Stimulated activated CD4-positive, alpha-beta T cell treated with anti-CD3 and anti-CD28 coated beads, TNF-alpha, amount 100 ng/mL, for 4 hours (primary cell): ENCODE results near the gene BIN1.

Experiments
- DNase-seq, 3 experiments: peaks; one replicate each; pipeline ENCODE4 v3.0.0-alpha.2; 2020; ENCODE audit warnings: low read depth in 3 of 3

BIN1 gene

GRCh38 chr2:127075821-127076220 lies 31.1 kb downstream of the BIN1 start:
- no peak for DNase-seq

DNA sequence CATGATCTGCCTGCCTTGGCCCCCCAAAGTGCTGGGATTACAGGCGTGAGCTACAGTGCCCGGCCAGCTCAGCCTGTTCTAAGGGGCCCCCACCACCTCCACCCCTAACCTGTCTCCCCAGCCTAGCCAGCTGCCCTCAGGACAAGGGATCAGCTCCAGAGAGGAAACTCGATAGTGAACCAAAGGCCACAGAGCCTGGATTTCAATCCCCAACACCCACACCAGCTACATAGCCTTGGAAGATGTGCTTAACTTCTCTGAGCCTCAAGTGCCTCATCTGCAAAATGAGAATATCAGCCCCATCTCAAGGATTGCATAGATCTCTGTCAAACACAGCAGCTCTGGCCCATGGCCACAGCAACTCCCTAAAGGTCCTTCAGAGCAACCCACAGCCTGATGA lies 32.0 kb downstream of the BIN1 start:
- no peak for DNase-seq

- no peak for DNase-seq
These were observed 32.6 kb downstream of the BIN1 start for GRCh38 chr2:127074358-127074757.

DNA sequence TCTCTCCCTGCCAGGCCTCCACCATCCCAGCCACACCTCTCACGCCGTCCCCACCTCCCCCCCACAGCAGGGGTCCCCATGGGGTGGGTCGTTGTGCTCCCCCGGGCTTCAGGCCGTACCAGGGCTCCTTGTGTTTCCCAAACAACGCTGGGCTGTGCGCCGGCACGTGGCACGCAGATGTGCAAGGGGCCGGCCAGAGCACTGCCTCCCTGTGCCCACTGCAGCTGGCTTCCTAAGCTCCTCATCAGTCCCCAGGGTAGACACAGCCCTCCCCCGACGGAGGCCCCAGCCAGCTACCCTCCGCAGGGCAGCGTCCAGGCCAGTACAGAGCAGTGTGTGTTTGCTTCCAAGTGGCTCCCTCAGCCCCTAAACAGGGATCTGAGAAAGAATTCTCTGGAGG lies 34.0 kb downstream of the BIN1 start:
- no peak for DNase-seq

GRCh38 chr2:127072396-127072795 lies 34.6 kb downstream of the BIN1 start:
- no peak for DNase-seq

DNA sequence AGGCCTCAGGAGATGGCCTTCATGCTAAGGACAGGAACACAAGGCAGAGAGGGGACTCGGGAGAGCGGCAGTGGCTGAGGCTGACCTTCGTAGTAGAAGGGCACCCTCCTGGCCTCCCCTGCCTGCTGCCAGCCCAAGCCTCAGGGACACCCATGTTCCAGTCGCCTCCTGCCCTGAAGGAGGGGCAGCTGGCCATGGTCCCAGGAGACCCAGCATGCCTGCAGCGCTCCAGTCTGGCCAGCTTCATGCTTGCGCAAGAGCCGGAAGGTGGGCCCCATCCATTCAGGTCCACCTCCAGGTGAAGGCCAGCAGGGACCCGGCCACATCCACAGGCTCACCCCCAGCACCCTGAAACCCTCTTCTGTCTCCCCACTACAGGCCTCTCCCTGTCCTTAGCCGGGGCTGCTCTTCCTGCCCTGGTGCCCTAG lies 35.0 kb downstream of the BIN1 start:
- no peak for DNase-seq

DNA sequence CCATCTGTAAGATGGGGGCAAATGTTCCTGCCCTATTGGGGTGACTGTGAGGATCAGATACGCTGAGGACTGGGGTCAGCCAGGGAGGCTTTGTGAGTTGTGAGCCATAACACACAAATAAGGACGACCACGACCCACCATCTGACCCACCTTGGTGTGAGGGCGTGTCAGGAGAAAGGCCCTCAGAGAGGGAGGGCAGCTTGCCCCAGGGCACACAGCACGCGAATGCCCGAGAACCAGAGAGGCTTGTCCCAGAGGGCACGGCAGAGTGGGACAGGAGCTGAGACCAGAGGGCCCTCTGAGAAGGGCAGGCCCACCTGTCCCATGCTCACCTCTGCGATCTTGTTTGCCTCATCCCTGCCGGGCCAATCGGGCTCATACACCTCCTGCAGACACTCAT lies 36.7 kb downstream of the BIN1 start:
- DNase-seq = no peak

- DNase-seq = no peak
These were observed 37.4 kb downstream of the BIN1 start for GRCh38 chr2:127069536-127069935.

DNA sequence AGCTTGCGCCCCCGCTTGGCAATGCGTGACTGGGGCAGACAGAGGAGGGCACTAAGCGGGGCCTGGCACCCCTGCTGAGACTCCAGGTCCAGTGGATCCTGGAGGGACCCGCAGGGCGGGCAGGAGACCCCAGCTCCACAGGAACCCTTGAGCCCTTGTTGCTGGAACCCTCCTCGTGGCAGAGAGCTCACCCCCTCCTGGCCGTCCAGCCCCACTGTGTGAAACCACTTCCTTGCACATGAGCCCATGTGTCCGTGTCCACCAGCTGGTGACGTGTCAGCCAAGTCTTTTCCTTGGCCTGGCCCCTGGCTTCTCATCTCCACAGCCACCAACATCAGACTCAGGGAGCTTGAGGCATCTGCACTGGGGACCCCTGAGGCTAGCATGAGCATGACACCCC lies 38.0 kb downstream of the BIN1 start:
- DNase-seq = no peak

DNA sequence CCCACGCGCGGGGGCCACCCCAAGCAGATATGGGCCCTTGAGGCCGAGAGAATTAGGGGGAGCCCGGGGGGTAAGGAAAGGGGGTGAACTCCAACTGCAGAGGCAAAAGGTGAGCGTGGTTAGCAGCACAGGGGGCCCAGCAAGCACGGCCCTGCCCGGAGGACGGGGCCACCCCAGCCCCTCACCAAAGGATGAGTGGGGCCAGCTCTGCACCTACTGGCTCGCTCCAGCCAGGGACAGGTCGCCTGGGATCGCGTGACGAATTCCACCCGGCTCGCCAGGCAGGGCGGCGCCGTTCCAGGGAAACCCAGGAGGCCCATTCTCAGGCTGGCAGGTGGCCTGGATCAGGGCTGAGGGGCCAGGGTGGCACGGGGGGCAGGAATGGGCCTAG lies 38.6 kb downstream of the BIN1 start:
- DNase-seq = no peak

DNA sequence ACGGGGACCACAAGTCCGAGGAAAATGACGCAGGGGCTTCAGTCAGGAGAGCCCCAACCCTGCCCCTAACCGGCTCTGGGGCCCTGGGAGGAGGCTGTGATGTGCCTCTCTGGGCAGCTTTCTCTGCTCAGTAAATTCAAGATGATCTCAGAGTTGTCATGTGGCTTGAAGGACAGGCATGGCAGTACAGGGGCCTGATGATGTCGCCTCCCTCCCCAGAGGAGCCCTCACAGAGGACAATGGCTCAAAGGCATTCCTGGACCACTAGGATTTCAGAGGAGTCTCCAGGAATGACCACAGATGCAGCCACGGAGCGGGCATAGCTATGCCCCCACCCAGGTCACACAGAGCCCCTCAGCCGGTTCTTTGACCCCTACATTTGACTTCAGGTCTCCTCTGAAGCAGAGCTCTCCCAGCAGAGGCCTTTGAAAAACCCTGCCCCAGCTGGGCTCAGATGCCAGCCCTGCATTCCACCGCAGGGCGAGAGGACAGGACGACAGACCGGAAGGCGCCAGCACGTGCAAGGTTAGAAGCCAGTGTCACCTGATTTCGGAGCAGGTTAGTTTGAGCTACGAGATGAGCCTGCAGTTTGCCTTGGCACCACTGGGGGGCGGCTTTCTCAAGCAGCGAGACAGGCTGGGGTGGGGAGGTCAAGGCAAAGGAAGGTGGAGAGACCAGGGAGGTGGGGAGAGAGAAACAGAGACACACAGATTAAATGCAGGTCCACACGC lies 39.2 kb downstream of the BIN1 start:
- peak; percentile 42 to 49 (median 47) for DNase-seq

DNA sequence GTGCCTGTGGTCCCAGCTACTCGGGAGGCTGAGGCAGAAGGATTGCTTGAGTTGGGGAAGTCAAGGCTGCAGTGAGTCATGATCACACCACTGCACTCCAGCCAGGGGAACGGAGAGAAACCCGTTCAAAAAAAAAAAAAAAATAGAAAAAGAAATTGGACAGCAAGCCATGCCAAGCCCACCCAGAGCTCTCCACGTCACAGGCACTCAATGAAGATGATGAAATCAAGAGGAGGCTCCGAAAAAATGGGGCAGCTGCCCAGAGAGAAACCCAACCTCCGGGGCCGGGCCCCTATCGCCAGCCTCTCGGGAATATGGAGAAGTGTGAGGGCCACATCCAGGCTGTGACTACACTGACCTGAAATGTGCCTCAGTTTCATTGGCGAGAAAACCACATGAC lies 40.0 kb downstream of the BIN1 start:
- DNase-seq = no peak

- DNase-seq = no peak
These were observed 41.0 kb downstream of the BIN1 start for GRCh38 chr2:127065940-127066318.

GRCh38 chr2:127065299-127065939 lies 41.5 kb downstream of the BIN1 start:
- DNase-seq = no peak

DNA sequence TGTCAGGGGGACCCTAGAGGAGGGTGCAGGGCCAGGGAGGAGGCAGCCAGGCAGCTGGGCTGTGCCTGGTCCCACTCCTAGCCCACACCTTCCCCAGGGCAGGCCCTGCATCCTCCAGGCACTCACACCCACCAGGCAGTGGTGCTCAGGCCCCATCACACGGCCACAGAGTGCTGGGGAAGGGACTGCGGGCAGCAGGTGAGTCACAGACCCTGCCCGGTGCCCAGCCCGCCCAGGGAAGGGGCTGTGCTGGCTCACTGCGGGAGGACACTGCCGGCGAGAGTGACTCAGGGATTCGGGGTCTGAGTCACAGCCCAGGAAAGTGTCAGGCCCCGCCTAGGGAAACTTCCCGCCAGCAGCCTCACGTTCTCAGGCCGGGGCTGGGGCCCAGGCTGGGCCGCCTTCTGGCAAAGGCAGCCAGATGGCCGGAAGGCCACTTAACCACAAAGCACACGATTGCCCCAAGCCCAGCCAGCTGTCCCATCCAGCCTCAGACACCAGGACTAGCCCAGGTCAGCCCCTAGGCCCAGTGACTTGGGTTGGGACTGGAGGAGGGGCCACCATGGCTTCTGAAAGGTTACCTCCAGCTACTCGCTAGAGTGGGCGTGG lies 42.2 kb downstream of the BIN1 start:
- peak; percentile 45 to 47 (median 45) for DNase-seq

DNA sequence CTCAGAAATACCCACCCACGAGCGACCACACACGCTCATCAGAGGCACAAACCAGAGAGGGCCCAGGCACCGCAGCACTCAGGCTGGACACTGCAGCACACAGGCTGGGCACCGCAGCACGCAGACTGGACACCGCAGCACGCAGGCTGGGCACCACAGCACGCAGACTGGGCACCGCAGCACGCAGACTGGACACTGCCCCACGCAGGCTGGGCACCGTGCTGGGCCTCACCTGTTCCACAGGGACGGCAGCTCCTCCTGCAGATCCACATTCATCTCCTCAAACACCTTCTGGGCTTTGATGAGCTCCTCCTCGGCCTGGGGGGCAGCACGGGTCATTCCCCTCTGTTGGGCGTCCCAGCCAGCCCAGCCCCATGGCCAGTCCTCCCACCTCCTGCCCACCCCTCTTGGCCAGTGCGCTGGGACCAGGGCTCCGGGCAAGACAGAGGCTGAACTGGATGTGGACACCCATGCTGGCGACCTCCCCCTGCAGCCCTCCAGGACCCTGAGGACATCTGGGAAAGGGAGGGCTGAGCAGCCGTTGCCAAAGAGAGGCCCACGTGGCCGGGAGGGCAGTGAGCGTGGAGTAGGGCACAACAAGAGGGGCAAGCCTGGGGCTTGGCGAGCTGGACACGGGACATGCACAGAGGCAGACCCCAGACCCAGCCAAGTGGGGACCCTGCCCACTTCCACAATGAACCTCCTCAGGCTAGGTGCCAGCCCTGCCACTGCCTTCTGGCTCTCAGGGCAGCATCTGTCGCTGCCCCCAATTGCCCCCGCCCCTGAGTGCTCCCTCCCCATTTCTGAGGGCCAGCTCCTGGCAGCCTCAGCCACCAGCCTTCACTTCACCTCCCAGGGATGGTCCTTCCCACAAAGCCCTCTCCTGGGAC lies 43.0 kb downstream of the BIN1 start:
- no peak for DNase-seq

GRCh38 chr2:127061375-127062273 lies 45.3 kb downstream of the BIN1 start:
- DNase-seq = no peak

- no peak for DNase-seq
These were observed 46.5 kb downstream of the BIN1 start for GRCh38 chr2:127060264-127060945.

DNA sequence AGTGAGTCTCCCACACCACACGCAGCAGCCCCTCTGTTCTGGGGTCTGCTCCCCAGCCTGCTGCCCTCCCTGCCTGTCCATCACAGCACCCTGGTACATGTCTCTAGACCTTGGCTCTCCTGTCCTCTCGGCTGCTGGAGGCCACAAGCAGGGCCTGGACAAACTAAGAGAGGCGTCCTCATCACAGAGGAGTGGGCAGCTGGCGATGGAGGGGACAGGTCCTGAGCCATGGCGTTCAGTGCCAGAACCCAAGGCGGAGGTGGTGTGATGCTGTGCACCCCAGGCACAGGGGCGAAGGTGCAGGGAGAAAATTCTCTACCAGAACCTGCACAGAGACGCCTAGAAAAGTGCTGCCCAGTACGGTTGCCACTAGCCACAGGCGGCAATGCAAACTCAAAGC lies 47.4 kb downstream of the BIN1 start:
- DNase-seq = no peak

DNA sequence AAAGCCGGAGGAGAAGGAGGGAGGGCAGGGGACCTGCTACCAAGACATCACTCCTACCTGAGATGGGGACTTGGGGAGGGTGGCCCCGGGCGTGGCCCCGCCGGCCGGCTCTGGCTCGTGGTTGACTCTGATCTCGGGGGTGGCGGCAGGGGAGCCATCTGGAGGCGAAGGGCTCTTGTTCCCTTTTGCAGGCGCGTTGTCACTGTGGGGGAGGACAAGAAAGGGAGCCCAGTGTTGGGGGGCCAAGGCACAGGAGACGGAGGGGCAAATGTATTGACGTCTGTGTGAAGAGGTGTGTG lies 48.1 kb downstream of the BIN1 start:
- DNase-seq = no peak
